Activated naive CD4-positive, alpha-beta T cell treated with Interleukin-2 at 50 U/mL for 16 hours (primary cell): ENCODE results near the gene NDST3.

Experiments
- DNase-seq: peaks from one replicate; pipeline ENCODE4 v3.0.0-alpha.2; 2020

Gene NDST3

GRCh38 chr4:118034053-118034785 is at the start of gene NDST3:
Gene NDST3 (plus strand): TSS chr4:118034486. CDS start chr4:118053911, 19,425 bp downstream.
- no peak for DNase-seq

GRCh38 chr4:117986321-117986720 is 48.0 kb upstream of the NDST3 start:
- no peak for DNase-seq

- DNase-seq = no peak
Measured at GRCh38 chr4:117987464-117987863, 46.8 kb upstream of the NDST3 start.

- DNase-seq = no peak
Measured at GRCh38 chr4:117996891-117997290, 37.4 kb upstream of the NDST3 start.

- DNase-seq = no peak
Measured at GRCh38 chr4:118004088-118004487, 30.2 kb upstream of the NDST3 start.

GRCh38 chr4:118005883-118006282 is 28.4 kb upstream of the NDST3 start:
- no peak for DNase-seq

GRCh38 chr4:118012142-118012541 is 22.1 kb upstream of the NDST3 start:
- no peak for DNase-seq

GRCh38 chr4:118014831-118015230 is 19.5 kb upstream of the NDST3 start:
- no peak for DNase-seq

GRCh38 chr4:118018381-118019145 is 15.7 kb upstream of the NDST3 start:
- no peak for DNase-seq

- DNase-seq = no peak
Measured at GRCh38 chr4:118026806-118027205, 7.5 kb upstream of the NDST3 start.

GRCh38 chr4:118029224-118029623 is 5.1 kb upstream of the NDST3 start:
- DNase-seq = no peak

GRCh38 chr4:118032691-118033090 is 1.6 kb upstream of the NDST3 start:
- no peak for DNase-seq

- DNase-seq = no peak
Measured at GRCh38 chr4:118033148-118034052, 886 bp upstream of the NDST3 start.

- DNase-seq = no peak
Measured at GRCh38 chr4:118035309-118035708, 1.0 kb downstream of the NDST3 start.

- no peak for DNase-seq
Measured at GRCh38 chr4:118036336-118036735, 2.0 kb downstream of the NDST3 start.

- DNase-seq = no peak
Measured at GRCh38 chr4:118037955-118038354, 3.7 kb downstream of the NDST3 start.

GRCh38 chr4:118046323-118046722 is 12.0 kb downstream of the NDST3 start:
- DNase-seq = no peak

- no peak for DNase-seq
Measured at GRCh38 chr4:118047043-118047442, 12.8 kb downstream of the NDST3 start.

- DNase-seq = no peak
Measured at GRCh38 chr4:118058955-118059354, 24.7 kb downstream of the NDST3 start.

- no peak for DNase-seq
Measured at GRCh38 chr4:118059397-118059796, 25.1 kb downstream of the NDST3 start.

- no peak for DNase-seq
Measured at GRCh38 chr4:118076958-118077766, 42.9 kb downstream of the NDST3 start.

- no peak for DNase-seq
Measured at GRCh38 chr4:118077767-118078105, 43.5 kb downstream of the NDST3 start.

GRCh38 chr4:118081434-118081833 is 47.1 kb downstream of the NDST3 start:
- no peak for DNase-seq
